ENCODE measurements around the gene TNS3.

TNS3 gene

GRCh38 chr7:47252675-47253074, 329.2 kb downstream of the TNS3 start:
- TF ChIP-seq CTCF (IDR thresholded peaks at IDR 0.05; ENCODE audit: extremely low read depth, insufficient read depth, missing control alignments): no peak
- in situ Hi-C loops (cut with MboI; ENCODE audit: low pct_unique_long_range_greater_than_20kb, low sequenced_read_pairs, unreplicated experiment): no loop called here
- no peak for DNase-seq (ENCODE audit: low spot score)

DNA sequence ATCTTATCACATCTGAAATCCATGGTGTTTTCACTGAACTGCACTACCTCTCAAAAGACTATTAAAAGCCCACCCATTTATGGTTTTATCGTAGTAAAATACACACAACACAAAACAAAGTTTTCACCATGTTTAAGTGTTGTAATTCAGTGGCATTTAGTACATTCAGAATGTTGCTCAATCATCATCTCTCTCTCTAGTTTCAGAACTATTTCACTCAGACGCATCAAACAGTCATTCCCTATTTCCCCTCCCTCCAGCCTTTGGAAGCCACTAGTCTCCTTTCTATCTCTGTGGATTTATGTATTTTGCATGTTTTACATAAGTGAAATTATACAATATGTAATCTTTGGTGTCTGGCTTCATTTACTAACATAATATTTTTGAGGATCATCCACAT, 332.6 kb downstream of the TNS3 start:
- no peak for TF ChIP-seq CTCF (IDR thresholded peaks at IDR 0.05; ENCODE audit: extremely low read depth, insufficient read depth, missing control alignments)
- in situ Hi-C loops (cut with MboI; ENCODE audit: low pct_unique_long_range_greater_than_20kb, low sequenced_read_pairs, unreplicated experiment): no loop called here
- no peak for DNase-seq (ENCODE audit: low spot score)

GRCh38 chr7:47248797-47249196, 333.1 kb downstream of the TNS3 start:
- in situ Hi-C loops (cut with MboI; ENCODE audit: low pct_unique_long_range_greater_than_20kb, low sequenced_read_pairs, unreplicated experiment): no loop called here
- no peak for TF ChIP-seq CTCF (IDR thresholded peaks at IDR 0.05; ENCODE audit: extremely low read depth, insufficient read depth, missing control alignments)
- no peak for DNase-seq (ENCODE audit: low spot score)

DNA sequence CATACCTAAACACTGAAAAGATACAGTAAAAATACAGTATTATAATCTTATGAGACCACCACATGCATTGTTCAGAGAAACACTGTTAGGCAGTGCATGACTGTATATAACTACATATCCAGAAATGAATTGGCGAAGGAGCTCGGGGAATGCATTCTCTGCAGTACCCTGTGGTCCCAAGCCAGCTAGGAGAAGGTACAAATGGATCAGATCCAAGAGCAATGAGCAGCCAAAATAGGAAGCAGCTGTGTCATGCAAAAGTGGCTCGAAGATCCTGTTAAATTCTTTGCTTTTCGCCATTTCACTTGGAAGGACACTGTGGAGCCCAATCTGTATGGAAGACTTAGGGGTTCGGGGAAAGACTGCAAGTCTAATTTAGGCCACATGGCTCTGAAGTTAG, 334.8 kb downstream of the TNS3 start:
- TF ChIP-seq CTCF (IDR thresholded peaks at IDR 0.05; ENCODE audit: extremely low read depth, insufficient read depth, missing control alignments): no peak
- in situ Hi-C loops (cut with MboI; ENCODE audit: low pct_unique_long_range_greater_than_20kb, low sequenced_read_pairs, unreplicated experiment): no loop called here
- DNase-seq (ENCODE audit: low spot score): no peak

- no peak for DNase-seq (ENCODE audit: low spot score)
- in situ Hi-C loops (cut with MboI; ENCODE audit: low pct_unique_long_range_greater_than_20kb, low sequenced_read_pairs, unreplicated experiment): no loop called here
- no peak for TF ChIP-seq CTCF (IDR thresholded peaks at IDR 0.05; ENCODE audit: extremely low read depth, insufficient read depth, missing control alignments)
Observed at GRCh38 chr7:47244692-47245091, 337.2 kb downstream of the TNS3 start.

GRCh38 chr7:47241112-47242065, 340.5 kb downstream of the TNS3 start:
- DNase-seq (ENCODE audit: low spot score): no peak
- in situ Hi-C loops (cut with MboI; ENCODE audit: low pct_unique_long_range_greater_than_20kb, low sequenced_read_pairs, unreplicated experiment): no loop called here
- TF ChIP-seq CTCF (IDR thresholded peaks at IDR 0.05; ENCODE audit: extremely low read depth, insufficient read depth, missing control alignments): no peak
